Transverse colon (tissue), 3 donors: ENCODE data around the gene SEC14L2.

Source experiments
- POLR2A ChIP-seq: fragments of 450-650 bp; IDR thresholded peaks from one replicate; pipeline ENCODE4 v1.6.1; 2016; ENCODE audit warnings: antibody characterized with exemption, mild to moderate bottlenecking, moderate library complexity
- TF ChIP-seq, protein P1 (sequence below), 5 experiments: fragments of 200-600 bp in 3 of 5; fragments of 450-650 bp in 2 of 5; sonication (generic) in 3 of 5; IDR thresholded peaks; 1 replicate in 2 of 5; 2 replicates in 3 of 5; pipeline ENCODE4 v1.5.1; 2016 to 2017; ENCODE audit warnings: antibody characterized with exemption in 5 of 5, inconsistent platforms in 3 of 5, mild to moderate bottlenecking in 2 of 5, moderate library complexity in 1 of 5

DNA sequence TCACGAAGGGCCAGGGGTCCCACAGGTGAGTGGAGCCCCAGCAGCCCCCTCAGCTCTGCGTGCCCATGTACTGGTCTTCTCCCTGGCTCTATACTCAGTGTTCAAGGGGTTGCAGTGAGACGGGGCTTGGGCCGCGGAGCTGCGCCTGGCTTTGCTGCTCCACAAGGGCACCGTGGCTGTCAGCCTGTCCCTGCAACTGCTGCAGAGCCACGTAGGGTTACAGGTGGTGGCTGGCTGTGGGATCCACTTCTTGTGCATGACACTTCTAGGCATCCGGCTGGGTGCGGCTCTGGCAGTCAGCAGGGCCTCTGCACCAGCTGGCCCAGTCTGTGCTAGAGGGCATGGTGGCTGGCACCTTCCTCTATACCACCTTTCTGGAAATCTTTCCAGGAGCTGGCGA, 43.0 kb downstream of the SEC14L2 start:
- no peak for TF ChIP-seq POLR2A
- TF ChIP-seq, protein P1, sequence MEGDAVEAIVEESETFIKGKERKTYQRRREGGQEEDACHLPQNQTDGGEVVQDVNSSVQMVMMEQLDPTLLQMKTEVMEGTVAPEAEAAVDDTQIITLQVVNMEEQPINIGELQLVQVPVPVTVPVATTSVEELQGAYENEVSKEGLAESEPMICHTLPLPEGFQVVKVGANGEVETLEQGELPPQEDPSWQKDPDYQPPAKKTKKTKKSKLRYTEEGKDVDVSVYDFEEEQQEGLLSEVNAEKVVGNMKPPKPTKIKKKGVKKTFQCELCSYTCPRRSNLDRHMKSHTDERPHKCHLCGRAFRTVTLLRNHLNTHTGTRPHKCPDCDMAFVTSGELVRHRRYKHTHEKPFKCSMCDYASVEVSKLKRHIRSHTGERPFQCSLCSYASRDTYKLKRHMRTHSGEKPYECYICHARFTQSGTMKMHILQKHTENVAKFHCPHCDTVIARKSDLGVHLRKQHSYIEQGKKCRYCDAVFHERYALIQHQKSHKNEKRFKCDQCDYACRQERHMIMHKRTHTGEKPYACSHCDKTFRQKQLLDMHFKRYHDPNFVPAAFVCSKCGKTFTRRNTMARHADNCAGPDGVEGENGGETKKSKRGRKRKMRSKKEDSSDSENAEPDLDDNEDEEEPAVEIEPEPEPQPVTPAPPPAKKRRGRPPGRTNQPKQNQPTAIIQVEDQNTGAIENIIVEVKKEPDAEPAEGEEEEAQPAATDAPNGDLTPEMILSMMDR (IDR thresholded peaks at IDR 0.05) = no peak
